Upper lobe of left lung (tissue), 4 donors: ENCODE data around the gene DHX15.

Experiments used
- EP300 ChIP-seq, 4 donors: sonication (generic); formaldehyde crosslinking; IDR thresholded peaks; one replicate each; pipeline ENCODE4 v1.5.1; 2017; ENCODE audit warnings: antibody characterized with exemption in 4 of 4, control low read depth in 2 of 4
- POLR2A ChIP-seq, 4 donors: fragments of 450-650 bp; IDR thresholded peaks; one replicate each; pipeline ENCODE4 v1.5.1; 2016 to 2017; ENCODE audit warnings: antibody characterized with exemption in 4 of 4, mild to moderate bottlenecking in 2 of 4
- POLR2AphosphoS5 ChIP-seq, 2 donors: sonication (generic); formaldehyde crosslinking; IDR thresholded peaks; one replicate each; pipeline ENCODE4 v1.5.1; 2017; ENCODE audit warnings: antibody characterized with exemption in 2 of 2
- TF ChIP-seq, protein P1 (sequence below), 6 experiments: fragments of 450-650 bp in 4 of 6; fragments of 200-600 bp in 2 of 6; sonication (generic) in 2 of 6; IDR thresholded peaks; one replicate each; pipeline ENCODE4 v1.5.1; 2016 to 2019; ENCODE audit warnings: antibody characterized with exemption in 6 of 6

DNA sequence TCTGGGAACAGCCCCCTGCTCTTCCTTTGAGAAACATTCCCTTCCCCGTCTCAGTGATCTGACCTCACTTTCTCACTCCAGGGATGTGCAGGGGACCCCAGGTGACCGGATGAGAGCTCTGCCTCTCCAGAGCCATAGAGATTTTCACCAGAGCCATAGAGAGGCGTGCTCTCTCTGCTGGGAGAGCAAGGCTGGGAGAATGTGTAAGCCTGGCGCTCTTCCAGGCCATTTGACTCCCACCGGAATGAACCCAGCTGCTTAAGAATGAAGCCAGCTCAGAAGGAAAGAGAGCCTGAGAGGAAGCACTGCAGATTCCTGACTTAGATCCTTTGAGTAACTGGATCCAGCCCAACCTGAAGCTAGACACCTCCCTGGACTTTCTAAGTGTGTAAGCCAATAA, 106.4 kb downstream of the DHX15 start:
- TF ChIP-seq, protein P1, sequence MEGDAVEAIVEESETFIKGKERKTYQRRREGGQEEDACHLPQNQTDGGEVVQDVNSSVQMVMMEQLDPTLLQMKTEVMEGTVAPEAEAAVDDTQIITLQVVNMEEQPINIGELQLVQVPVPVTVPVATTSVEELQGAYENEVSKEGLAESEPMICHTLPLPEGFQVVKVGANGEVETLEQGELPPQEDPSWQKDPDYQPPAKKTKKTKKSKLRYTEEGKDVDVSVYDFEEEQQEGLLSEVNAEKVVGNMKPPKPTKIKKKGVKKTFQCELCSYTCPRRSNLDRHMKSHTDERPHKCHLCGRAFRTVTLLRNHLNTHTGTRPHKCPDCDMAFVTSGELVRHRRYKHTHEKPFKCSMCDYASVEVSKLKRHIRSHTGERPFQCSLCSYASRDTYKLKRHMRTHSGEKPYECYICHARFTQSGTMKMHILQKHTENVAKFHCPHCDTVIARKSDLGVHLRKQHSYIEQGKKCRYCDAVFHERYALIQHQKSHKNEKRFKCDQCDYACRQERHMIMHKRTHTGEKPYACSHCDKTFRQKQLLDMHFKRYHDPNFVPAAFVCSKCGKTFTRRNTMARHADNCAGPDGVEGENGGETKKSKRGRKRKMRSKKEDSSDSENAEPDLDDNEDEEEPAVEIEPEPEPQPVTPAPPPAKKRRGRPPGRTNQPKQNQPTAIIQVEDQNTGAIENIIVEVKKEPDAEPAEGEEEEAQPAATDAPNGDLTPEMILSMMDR (IDR thresholded peaks at IDR 0.05) = no peak
- TF ChIP-seq POLR2A (IDR thresholded peaks at IDR 0.05) (no peak), EP300 (IDR thresholded peaks at IDR 0.05) (no peak), POLR2AphosphoS5 (IDR thresholded peaks at IDR 0.05) (no peak)
